GM21360 (cell line): ENCODE results near the gene MPZL2.

Source experiments
- ATAC-seq: cut with Tn5 transposase; IDR thresholded peaks from one replicate; pipeline ENCODE4 v1.9.1; 2021; ENCODE audit warnings: mild to moderate bottlenecking, moderate library complexity; ENCODE audit not compliant: unreplicated experiment

The MPZL2 gene

DNA sequence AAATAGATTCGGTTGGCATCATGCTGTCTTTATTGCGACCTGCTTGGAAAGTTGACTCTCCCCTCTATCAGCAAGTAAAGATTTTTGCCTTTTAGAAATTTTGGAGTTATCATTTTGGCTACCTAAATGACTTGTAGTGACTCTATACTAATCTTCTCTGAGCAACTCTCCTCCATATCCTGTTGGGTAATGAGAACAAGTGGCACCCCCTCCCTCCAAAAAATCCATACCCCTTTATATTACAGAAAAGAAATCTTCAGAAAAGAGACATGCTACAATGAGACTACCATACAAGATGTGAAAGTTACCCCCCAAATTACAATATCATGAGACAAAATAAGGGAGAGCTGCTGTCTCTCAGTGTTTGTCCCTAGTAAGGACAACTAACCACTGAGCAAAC is 40.5 kb downstream of the MPZL2 start:
- ATAC-seq, result no peak

DNA sequence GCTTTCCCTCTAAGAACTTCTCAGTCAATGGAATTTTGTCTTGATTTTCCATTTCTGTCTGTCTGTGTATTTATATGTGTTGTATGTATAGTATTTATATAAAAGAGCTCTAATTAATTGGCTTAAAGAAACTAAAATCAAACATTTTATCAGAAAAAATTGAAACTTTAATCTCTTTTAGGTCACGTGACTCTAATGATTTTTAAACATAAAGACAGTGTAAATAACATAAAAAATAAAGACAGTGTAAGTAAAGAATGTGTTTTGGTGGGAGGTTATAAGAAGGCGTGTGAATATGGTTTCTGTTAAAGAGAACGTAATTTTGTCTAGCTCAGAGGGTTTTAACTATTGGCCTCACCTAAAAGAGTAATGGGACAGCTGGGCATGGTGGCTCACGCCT is 41.7 kb downstream of the MPZL2 start:
- ATAC-seq, result no peak

DNA sequence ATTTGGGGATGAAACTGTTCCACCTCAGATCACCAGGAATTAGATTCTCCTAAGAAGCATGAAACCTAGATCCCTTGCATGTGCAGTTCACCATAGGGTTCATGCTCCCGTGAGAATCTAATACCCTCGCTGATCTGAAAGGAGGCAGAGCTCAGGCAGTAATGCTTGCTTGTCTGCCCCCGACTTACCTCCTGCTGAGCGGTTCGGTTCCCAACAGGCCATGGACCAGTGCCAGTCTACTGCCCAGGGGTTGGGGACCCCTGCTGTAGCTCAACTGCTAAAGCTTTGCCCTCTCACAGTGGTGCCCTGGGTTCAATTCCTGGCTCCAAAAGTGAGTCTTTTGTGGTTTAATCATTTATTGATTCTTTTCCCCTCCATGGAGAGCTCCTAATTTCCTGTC is 42.7 kb downstream of the MPZL2 start:
- no peak for ATAC-seq

DNA sequence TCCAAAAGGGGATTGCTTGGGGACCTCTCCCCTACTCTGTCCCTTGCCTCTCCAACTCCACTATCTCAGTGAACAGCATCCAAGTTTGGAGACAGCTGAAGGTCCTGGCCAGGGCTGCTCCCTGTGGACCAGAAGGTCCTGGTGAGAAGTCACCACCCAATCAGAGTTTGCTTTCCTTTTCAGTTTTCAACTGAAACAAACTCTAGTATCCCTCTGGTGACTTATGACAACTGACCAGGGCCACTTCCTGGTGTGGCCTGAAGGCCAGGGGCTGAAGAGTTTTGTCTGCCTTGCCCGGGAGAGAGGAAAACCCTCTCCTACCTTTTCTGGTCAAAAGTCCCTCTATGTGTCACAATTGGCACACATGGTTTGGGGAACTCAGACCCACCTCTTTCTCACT is 44.4 kb downstream of the MPZL2 start:
- ATAC-seq, result no peak

DNA sequence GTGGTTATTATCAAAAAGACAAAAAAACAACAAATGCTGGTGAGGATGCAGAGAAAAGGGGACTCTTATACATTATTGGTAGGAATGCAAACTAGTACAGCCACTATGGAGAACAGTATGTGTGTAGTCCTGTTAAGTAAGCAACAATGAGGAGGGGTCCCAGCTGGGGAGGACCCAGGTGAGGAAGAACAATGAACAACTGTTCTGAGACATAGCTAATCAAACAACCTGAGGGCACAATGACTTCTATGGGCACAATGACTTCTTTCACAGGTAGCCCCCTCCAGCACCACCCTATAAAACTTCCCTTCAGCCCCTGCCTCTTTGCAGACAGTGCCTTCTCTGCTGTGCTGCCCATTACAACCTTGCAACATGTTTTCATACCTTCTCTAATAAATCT is 44.9 kb downstream of the MPZL2 start:
- no peak for ATAC-seq

DNA sequence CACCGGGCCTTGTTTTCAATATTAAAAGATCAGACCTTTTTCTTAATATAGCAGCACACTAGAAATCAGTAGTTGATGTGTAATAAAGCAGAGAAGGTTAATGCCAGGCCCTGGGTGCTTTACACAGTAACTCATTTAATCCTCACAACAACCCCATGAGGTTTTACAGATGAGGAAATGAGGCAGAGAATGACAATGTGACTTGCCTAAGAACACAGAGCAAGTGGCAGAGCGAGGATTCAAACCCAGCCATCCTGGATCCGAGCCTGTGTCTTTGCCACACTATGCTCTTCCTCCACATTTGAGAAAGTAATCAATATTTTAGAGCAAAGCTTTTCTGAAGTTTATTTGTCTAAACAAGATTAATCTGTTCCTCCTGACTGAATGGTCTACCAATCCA is 46.5 kb downstream of the MPZL2 start:
- no peak for ATAC-seq

DNA sequence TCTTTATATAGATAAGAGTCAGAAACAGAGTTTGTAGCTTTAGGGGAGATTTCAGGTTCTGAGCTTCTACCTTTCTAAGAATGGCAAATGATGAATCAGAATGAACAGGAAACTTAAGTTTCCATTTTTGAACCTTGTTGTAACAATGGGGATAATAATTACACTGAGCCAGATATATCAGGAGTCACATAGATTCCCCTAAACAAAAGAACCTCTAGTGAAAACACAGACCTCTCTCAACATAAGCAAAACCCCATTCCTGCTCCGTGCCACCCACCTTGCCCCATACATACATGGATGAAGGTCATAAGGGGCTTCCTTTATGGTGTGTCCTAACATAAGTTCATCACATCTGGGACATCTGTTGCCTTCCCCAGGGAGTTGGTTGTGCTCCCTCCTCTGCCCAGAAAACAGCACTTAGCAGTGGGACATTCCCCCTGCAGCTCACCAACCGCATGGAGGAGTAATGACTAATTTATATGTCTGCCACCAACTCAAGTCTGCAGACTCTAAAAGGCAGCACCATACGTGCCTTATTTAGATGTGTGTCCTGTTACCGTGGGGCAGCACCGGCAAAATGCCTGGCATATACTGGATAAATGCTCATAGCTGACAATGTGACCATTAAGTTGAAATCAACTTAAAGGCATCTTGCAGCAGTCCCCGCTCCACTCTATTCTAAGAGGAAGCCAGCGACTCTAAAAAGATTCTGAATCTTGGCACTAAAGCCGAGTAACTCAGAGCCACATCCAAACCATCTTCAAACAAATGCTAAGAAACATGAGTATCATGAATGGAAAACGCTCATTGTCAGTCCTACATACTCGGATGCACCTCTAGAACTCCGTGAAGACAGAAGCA is 47.2 kb downstream of the MPZL2 start:
- peak; percentile 48 for ATAC-seq

DNA sequence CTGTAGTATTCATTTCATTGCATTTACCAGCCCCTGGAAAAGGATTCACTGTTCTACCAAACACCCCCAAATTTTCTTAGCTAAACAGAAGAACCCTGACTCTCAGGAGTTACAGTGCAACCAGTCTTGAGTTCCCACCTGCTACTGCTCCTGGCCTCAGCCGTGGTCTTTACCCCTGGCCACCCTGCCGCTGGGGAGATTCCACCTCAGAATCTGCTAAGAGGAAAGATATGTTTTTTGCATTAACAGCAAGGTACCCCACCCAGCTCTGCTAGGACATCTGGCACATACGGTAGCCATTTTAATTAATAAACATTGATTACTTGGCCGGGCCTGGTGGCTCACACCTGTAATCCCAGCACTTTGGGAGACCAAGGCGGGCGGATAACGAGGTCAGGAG is 48.3 kb downstream of the MPZL2 start:
- ATAC-seq, result no peak

DNA sequence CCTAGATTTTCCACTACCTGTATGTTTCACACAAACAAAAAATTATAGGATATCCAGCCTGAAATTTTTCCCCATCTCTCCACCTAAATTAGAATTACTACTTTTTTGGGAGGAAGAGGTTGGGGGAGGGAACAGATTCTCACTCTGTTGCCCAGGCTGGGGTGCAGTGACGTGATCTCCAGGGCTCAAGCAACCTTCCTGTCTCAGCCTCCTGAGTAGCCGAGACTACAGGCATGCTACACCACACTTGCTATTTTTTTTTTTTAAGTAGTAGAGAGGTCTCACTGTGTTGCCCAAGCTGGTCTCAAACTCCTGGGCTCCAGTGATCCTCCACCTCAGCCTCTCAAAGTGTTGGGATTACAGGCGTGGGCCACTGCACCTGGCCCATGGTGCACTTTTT is 48.8 kb downstream of the MPZL2 start:
- no peak for ATAC-seq

DNA sequence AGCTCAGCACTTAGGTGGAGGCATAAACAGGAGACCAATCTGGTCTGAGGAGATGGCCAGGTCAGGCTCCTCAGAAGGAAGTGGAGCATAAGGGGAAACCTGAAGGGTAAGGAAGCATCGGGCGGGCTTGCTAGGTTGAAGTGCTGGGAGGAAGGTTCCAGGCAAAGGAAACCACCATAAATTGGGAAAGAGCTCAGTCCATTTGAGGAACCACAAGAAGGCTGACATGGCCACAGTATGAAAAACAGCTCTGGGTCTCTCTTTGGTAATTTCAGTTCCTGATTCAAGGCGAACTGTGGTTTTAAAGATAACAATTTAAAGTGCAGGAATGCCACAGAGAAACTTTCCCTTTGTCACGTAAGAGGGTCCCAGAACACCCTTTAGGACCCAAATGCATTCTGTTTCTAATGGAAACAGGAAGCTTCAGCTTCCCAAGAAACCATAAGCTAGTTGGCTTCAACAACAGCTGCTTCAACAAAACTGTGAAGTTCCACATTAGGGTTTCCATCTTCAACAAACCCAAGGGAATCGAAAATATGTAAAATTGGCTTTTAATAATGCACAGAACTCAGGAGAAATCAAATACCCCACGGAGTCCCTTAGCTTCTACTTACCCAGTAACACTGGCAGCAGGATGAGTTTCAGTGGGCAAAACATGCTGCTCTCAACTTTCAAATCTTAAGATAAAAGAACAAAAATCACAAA is 49.7 kb downstream of the MPZL2 start:
- ATAC-seq, result no peak

DNA sequence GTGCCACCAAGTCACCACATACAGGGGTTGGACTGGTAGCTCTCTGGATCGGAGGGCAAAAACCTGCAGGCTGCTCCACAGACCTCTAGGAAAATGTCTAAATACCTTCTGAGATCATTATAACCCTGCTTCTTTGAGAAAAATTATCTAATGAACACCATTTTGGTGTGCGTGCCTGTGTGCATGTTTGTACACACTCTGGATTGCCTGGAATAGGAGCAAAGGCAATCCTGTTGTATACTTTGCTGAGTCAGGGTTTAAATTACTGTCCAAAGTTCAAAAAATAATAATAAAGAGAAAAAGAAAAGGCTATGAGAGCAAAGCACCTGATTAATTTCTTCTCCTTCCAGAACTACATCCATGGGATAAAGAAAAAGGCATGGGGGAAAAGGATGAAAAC is 50.3 kb downstream of the MPZL2 start:
- no peak for ATAC-seq

DNA sequence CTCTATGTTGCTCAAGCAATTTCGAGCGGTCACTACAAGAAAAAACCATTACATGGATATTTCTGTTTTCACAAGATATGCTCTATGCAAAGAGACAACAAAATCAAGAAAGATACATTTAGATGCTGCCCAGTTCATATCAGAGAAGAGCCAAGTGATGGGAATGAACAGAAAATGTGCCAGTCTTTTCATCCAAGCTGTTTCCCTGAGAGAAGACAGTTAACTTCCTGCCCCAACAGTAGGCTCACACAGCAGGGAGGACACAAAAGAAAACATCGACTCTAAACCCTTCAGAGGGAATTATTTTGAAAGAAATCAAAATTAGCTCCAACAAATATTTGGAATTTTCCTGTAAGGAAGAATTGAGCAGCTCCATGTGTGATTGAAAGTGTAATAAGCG is 50.9 kb downstream of the MPZL2 start:
- no peak for ATAC-seq

DNA sequence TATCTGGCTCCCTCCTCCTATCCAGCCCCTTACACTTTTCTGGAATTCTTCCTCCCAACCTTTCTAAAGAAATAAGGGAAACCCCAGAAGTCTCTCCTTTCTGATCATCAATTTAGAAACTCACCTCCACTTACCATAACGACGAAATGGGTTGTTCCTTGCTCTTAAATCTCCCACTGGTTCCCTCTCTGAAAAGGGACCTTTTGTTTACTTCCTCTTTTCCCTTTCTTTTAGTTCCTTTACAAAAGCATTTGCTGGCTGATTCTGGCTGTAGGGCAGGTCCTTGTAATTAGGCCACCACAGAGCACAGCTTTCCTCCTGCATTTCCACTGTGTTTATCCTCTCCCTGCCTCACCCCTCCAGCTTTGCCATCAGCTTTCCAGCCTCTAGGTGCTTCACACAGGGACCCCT is 51.3 kb downstream of the MPZL2 start:
- ATAC-seq, result no peak

DNA sequence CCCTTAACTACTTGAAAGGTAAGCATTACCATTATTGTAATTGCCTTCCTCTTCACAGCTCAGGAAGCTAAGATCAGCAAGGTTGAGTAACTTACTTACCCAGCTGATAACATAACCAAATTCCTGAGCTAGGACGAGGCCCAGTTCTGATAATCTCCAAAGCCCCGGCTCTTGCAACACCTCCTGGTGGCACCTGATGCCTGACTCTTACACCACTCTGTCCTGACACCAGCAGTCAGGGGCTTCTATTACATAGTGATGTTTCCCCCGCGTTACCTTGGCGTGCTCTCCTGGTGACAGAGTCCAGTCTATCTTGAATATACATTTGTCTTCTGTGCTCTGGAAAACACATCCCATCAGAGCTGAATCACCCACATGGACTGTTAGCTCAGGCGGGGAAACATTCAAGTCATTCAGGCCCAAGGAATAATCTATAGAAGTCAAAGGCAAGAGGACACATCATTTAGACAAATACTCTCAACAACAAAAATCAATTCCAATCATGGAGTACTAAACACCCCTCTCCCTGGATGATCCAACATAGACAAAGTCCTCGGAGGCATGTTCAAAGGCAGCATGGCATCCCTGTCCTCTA is 51.9 kb downstream of the MPZL2 start:
- ATAC-seq, result no peak

DNA sequence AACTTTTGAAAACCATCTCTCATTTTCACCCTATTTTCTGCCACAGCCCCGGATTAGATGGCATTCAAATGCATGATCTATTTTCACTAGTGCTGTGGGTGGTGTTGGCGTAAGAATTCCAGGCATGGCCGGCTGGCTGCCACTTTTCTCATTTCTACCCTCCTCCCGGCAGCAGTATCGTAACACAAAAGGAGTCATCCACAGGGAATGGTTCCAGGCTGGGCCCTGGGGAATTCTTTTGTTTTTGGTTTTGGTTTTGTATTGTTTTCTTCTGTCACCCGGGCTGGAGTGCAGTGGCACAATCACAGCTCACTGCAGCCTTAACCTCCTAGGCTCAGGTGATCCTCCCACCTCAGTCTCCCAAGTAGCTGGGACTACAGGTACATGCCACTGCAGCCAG is 53.1 kb downstream of the MPZL2 start:
- ATAC-seq, result no peak

DNA sequence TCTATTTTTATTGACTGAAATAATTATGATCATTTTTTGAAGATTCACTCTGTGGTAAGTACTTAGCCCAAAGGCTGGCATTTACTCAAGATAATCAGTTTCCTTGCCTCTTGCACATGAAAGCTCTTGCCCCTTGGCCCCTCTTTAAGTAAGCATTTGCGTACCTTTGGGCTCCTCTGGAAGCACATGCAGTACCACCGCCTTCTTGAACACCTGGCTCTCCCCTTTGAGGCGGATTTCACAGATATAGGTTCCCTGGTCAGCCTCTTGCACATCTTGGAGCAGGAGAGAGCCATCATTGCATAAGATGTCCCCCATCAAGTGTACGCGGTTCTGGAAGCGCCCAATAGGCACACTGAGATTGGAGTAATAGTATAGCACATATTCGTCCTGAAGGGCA is 53.8 kb downstream of the MPZL2 start:
- ATAC-seq, result no peak

DNA sequence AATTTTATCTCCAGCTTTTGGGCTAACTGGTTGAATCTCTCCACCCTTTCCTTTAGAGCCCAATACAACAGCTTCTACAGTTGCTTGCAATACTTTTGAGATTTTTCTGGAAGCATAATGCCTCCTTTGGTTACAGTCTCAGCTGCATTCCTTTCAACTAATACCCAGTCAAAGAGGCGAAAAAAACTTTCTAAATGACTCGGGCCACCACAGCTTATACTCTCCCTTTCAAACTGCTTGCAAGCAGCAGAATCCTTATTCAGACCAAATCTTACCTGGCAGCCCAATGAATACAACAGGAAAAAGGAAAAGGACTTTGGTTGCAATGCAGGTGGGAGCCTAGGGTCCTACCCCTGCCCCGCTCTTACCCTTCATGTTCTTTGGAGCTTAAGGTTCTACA is 55.1 kb downstream of the MPZL2 start:
- ATAC-seq, result no peak

DNA sequence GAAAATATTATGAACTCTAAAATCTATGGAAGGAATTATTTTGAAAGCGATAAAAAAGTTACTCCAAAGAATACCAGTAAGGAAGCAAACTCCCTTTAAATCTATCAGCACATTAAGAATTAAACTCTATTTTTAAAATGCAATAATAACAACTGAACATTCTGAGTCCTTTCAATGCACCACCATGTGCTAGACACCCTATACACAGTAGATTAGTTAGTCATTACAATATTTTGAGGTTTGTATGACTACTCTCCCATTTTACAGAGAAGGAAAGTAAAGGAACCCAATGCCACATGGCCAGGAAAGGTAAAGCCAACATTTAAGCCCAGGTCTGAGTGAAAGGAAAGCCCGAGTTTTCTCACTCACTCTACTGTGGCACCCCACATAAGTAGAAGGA is 57.0 kb downstream of the MPZL2 start:
- ATAC-seq, result no peak

DNA sequence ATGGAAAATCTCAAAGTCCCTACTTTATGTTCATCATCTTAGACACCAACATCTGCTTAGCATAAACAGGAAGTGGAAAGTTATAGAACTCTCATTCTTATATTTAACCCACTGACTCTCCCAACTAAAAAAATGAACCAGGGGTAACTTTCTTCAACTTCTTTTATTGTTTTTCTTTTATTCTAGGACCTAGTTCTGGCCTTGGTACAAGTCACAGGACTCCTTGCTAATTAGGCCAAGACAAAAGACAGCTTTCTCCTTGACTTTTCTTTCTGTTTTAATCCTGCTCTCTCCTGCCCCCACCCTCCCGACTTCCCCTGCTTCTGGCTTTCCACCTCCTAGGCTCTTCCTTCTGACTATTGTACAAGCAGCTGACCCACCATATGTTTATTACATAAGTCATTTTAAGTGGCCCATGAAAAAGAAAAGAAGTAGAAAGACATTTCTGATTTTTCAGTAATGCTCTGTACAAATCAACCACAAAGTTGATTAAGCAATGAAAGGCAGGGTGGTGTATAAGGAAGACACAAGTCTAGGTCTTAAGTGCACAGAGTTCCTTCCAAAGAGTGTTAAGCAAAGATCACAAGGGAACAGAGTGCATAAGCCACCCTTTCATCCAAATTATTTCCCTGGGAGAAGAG is 57.6 kb downstream of the MPZL2 start:
- no peak for ATAC-seq

DNA sequence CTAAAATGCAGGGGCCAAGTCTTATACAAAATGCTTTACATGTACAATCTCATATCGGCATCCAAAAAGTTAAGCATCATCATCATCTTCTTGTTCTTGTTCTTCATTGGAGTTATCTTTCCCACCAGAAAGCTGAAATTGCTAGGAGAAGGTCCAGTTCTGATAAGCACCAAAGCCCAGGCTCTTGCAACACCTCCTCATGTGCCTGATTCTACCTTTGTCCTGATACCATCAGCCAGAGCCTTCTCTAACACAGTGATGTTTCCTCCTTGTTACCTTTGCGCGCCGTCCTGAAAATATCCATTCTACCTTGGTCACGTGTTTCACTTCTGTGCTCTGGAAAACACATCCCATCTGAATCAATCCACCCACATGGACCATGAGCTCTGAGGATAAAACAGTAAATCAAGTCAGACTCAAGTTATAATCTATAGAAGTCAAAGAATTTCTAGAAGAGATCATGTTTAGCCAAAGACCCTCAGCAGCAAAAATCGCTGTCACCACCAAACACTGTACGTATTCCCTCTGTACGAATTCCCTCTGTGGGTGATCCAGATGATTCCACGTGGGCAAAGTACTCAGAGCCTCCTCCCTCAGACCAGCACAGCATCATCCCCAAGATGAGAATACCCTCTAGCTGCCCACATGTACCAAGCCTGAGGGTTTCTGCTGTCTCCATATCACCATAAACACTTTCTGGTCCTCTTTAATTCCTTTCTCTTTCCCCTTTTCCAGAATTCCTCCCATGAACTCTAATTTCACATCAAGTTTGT is 58.3 kb downstream of the MPZL2 start:
- no peak for ATAC-seq
